MM.1S (cell line): ENCODE results near the gene PTPRD.

Experiments used
- EZH2 ChIP-seq: fragments of 300-600 bp; sonication (generic); optimal IDR thresholded peaks from 2 replicates; pipeline ENCODE3; 2017; ENCODE audit warnings: low read depth, mild to moderate bottlenecking, antibody characterized with exemption, low read length, mixed read lengths
- EZH2phosphoT487 ChIP-seq: fragments of 300-600 bp; sonication (generic); IDR thresholded peaks from 2 replicates; pipeline ENCODE4 v1.6.1; 2018; ENCODE audit warnings: antibody characterized with exemption, low read length
- TF ChIP-seq, protein P1 (sequence below): fragments of 300-600 bp; sonication (generic); IDR thresholded peaks from 2 replicates; pipeline ENCODE4 v1.5.1; 2016; ENCODE audit warnings: antibody characterized with exemption, low read length, mixed read lengths

DNA sequence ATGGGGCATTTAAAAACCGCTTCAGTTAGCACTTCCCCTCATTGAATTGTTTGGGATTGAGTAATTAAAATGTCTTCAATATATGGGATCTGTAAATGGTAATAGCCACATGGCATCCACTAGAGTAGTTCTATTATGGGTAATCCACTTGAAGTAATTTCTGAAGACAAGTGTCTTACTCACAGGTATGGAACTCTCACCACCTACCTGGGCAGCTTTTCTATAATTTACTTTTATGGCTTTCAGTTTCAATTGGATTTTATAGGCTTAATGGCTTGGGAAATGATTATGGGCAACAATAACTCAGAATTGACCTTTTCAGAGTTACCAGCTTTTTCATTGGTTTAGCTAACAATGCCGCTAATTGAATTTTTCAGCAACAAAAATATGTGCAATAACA, 597.9 kb downstream of the PTPRD start:
- TF ChIP-seq, protein P1, sequence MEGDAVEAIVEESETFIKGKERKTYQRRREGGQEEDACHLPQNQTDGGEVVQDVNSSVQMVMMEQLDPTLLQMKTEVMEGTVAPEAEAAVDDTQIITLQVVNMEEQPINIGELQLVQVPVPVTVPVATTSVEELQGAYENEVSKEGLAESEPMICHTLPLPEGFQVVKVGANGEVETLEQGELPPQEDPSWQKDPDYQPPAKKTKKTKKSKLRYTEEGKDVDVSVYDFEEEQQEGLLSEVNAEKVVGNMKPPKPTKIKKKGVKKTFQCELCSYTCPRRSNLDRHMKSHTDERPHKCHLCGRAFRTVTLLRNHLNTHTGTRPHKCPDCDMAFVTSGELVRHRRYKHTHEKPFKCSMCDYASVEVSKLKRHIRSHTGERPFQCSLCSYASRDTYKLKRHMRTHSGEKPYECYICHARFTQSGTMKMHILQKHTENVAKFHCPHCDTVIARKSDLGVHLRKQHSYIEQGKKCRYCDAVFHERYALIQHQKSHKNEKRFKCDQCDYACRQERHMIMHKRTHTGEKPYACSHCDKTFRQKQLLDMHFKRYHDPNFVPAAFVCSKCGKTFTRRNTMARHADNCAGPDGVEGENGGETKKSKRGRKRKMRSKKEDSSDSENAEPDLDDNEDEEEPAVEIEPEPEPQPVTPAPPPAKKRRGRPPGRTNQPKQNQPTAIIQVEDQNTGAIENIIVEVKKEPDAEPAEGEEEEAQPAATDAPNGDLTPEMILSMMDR = no peak
- TF ChIP-seq EZH2 (no peak), EZH2phosphoT487 (no peak)
